ENCODE measurements around the gene UBXN2A. TPM values are rescaled to one million over a fixed set of nuclear protein-coding genes. Genes with fewer than 3 reads are reported as not detected.

Gene UBXN2A
- total and polyA plus RNA-seq, 7 donors = 8.1 to 21.2 (median 15.0) TPM

- H3K36me3 ChIP-seq = peaks cover 0 to 18% (median 2%) of the 10 kb centered on the region in 4 donors
- H3K4me1 ChIP-seq = no peaks in the 10 kb centered on the region
- DNase-seq = no peak
- intact Hi-C loops (cut with DNase I) = no loop called here
- H3K4me3 ChIP-seq = no peak overlapping the region
- no peaks in the 10 kb centered on the region for H3K27me3 ChIP-seq
- H3K27ac ChIP-seq = no peak overlapping the region
- TF ChIP-seq EP300 (IDR thresholded peaks at IDR 0.05) = no peak
- WGBS, 2 donors = 95 to 96% methylated on average over 4 of the region's 4 CpGs
- no peaks in the 10 kb centered on the region for H3K9me3 ChIP-seq
Measured at GRCh38 chr2:23967846-23968245, 27.6 kb downstream of the UBXN2A start.

DNA sequence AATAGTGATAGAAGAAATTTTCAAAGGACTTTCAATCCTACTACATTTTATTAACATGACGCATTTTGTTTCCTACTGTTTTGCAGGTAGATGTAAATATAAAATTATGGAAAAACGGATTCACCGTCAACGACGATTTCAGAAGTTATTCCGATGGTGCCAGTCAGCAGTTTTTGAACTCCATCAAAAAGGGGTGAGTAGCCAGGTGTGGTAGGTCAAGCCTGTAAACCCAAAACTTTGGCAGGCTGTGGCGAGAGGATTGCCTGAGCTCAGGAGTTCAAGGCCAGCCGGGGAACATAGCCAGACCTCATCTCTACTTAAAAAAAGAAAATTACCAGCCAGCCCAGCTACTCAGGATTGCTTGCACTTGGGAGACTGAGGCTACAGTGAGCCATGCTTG lies 36.6 kb downstream of the UBXN2A start:
- Histone ChIP-seq H3K36me3 (peaks cover 0 to 66% (median 10%) of the 10 kb centered on the region in 4 donors), H3K27me3 (no peaks in the 10 kb centered on the region), H3K27ac (no peak overlapping the region), H3K4me3 (no peak overlapping the region), H3K4me1 (no peaks in the 10 kb centered on the region), H3K9me3 (no peaks in the 10 kb centered on the region)
- WGBS, 2 donors = 98% methylated on average over 8 of the region's 8 CpGs
- TF ChIP-seq POLR2A (IDR thresholded peaks at IDR 0.05) (no peak), CTCF (IDR thresholded peaks at IDR 0.05) (no peak), POLR2AphosphoS5 (IDR thresholded peaks at IDR 0.05) (no peak), EP300 (IDR thresholded peaks at IDR 0.05) (no peak)
- intact Hi-C loops (cut with DNase I) = no loop called here
- DNase-seq = no peak

GRCh38 chr2:23988371-23988770 lies 48.1 kb downstream of the UBXN2A start:
- no peak for DNase-seq
- H3K4me3 ChIP-seq = no peak overlapping the region
- intact Hi-C loops (cut with DNase I) = no loop called here
- H3K4me1 ChIP-seq = no peaks in the 10 kb centered on the region
- peaks cover 0 to 43% (median 9%) of the 10 kb centered on the region in 4 donors for H3K36me3 ChIP-seq
- H3K9me3 ChIP-seq = no peaks in the 10 kb centered on the region
- TF ChIP-seq EP300 (IDR thresholded peaks at IDR 0.05) = no peak
- peak in 1 of 4 experiments; percentile 23 for TF ChIP-seq CTCF (IDR thresholded peaks at IDR 0.05)
- no peak for TF ChIP-seq POLR2A (IDR thresholded peaks at IDR 0.05)
- TF ChIP-seq POLR2AphosphoS5 (IDR thresholded peaks at IDR 0.05) = no peak
- no peaks in the 10 kb centered on the region for H3K27me3 ChIP-seq
- no peak overlapping the region for H3K27ac ChIP-seq
- 48 to 61% methylated on average over 2 of the region's 2 CpGs for WGBS, 2 donors

DNA sequence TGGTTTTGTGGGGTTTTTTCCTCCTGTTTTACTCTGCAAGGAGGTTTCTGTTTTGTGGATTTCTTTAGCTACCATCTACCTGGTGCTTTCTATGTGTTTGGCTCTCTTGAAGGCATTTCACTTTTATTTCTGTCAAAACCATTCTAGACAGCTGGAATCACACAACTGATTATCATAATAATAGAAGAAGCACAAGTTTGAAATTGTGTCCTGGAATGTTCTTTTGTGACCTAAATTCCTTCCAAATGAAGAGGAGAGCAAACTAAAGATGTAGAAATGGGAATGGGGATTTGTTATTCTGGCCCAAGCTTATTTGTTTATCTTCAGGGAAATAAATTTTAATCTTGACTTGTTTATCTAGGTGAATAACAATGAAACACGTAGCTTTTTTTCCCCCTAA lies 52.7 kb downstream of the UBXN2A start:
- Histone ChIP-seq H3K27ac (no peak overlapping the region), H3K4me1 (no peaks in the 10 kb centered on the region), H3K36me3 (peaks cover 0 to 5% (median 2%) of the 10 kb centered on the region in 4 donors), H3K27me3 (no peaks in the 10 kb centered on the region), H3K9me3 (no peaks in the 10 kb centered on the region), H3K4me3 (no peak overlapping the region)
- intact Hi-C loops (cut with DNase I) = no loop called here
- WGBS, 2 donors = 56 to 71% methylated on average over 1 of the region's 1 CpG
- TF ChIP-seq POLR2A (IDR thresholded peaks at IDR 0.05) (no peak), POLR2AphosphoS5 (IDR thresholded peaks at IDR 0.05) (no peak), EP300 (IDR thresholded peaks at IDR 0.05) (no peak), CTCF (IDR thresholded peaks at IDR 0.05) (no peak)
- DNase-seq = no peak

DNA sequence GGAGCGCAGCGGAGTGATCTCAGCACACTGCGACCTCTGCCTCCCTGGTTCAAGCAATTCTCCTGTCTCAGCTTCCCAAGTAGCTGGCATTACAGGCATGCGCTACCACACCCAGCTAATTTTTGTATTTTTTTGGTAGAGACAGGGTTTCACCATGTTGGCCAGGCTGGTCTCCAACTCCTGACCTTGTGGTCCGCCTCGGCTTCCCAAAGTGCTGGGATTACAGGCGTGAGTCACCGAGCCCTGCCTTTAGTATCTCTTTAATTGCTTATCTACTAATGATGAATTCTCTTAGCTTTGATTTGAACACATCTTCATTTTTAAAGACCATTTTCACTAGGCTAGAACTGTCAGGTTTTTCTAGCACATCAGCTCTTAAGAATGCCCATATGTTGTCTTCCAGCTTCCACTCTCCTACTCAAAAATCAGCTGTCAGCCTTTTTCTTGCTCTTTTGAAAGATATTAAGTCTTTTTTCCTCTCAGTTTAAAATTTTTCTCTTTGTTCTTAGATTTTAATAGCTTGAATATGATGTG lies 53.5 kb downstream of the UBXN2A start:
- intact Hi-C loops (cut with DNase I) = no loop called here
- H3K27me3 ChIP-seq = no peaks in the 10 kb centered on the region
- H3K4me1 ChIP-seq = no peaks in the 10 kb centered on the region
- DNase-seq = no peak
- H3K4me3 ChIP-seq = no peak overlapping the region
- no peak overlapping the region for H3K27ac ChIP-seq
- TF ChIP-seq EP300 (IDR thresholded peaks at IDR 0.05) = no peak
- no peak for TF ChIP-seq CTCF (IDR thresholded peaks at IDR 0.05)
- no peak for TF ChIP-seq POLR2A (IDR thresholded peaks at IDR 0.05)
- no peak for TF ChIP-seq POLR2AphosphoS5 (IDR thresholded peaks at IDR 0.05)
- WGBS, 2 donors = 95 to 97% methylated on average over 8 of the region's 8 CpGs
- H3K36me3 ChIP-seq = peaks cover 0 to 5% (median 2%) of the 10 kb centered on the region in 4 donors
- no peaks in the 10 kb centered on the region for H3K9me3 ChIP-seq

Data from sigmoid colon (tissue), 7 donors.